Neural progenitor cell (in vitro differentiated cells): ENCODE data around the gene ZNF598.

Experiments
- CTCF ChIP-seq: fragments of 200-600 bp; sonication (generic); IDR thresholded peaks from 2 replicates; pipeline ENCODE4 v1.5.1; 2017; ENCODE audit warnings: antibody characterized with exemption, mild to moderate bottlenecking
- EZH2 ChIP-seq: fragments of 200-600 bp; sonication (generic); IDR thresholded peaks from 2 replicates; pipeline ENCODE4 v1.6.1; 2017; ENCODE audit warnings: antibody characterized with exemption, mild to moderate bottlenecking, moderate library complexity
- EZH2phosphoT487 ChIP-seq: fragments of 200-600 bp; sonication (generic); IDR thresholded peaks from 2 replicates; pipeline ENCODE4 v1.6.1; 2017; ENCODE audit warnings: antibody characterized with exemption

- TF ChIP-seq CTCF (no peak), EZH2phosphoT487 (peak; percentile 19), EZH2 (no peak)
These were observed 37.7 kb downstream of the ZNF598 start, which contains the start of gene TBL3 for GRCh38 chr16:1971796-1972489.
